Activated CD4-positive, alpha-beta T cell treated with anti-CD3 and anti-CD28 coated beads, Interleukin-2, amount 50 U/mL, for 4 hours (primary cell): ENCODE data around the gene KCNMA1.

Source experiments
- DNase-seq, 2 experiments: peaks; one replicate each; pipeline ENCODE4 v3.0.0-alpha.2; 2020

KCNMA1 gene

DNA sequence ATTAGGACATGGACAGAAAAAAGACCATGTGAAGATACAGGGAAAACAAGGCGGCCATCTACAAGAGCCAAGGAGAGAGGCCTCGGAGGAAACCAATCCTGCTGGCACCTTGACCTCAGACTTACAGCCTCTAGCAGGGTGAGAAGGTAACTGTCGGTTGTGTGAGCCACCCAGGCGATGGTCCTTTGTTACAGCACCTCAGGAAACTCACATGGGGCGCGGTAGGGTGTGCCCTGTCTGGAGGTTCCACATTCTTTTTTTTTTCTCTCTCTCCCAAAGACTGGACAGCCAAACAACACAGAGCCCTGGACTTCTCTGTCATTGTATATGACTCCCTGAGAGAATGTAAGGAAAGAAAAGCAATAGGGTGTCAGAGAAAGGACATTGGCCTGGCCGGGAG is 163.2 kb downstream of the KCNMA1 start:
- DNase-seq = no peak

GRCh38 chr10:77472146-77472545 is 165.5 kb downstream of the KCNMA1 start:
- no peak for DNase-seq

DNA sequence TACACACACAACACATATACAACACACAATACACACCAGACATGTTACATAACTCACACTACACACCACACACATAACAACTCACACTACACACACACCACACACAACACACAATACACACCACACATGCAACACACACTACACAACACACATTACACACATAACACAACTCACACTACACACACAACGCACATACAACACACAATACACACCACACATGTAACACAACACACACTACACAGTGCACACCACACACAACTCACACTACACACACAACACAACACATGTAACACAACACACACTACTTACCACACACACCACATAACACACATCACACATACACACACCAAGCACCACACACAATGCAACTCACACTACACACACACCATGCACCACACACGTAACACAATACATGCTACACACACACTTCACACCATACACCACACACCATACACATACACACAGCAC is 166.5 kb downstream of the KCNMA1 start:
- no peak for DNase-seq

DNA sequence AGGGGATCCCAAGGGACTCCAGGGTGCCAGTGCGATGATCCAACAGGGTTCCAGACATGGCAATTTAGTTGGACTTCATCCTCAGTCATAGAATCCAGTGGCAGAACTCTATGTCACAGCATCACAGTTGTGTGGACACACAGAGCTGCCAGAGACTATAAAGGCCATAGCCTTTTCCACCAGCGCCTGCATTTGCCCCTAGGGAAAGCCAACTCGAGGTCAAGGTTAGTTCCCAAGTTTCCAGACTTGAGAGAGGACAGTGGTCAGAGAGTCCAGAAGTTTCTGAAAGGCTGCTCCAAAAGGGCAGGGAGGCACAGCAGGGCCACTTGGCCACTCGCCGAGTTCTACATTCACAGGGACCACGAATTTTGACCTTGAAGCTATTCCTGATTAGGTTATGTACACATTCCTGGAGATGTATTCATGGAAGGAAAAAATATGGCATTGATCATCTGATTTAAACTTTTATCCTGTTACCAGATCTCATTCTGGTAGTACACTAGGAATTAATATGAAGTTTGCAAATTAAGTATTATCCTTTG is 170.1 kb downstream of the KCNMA1 start:
- no peak for DNase-seq

GRCh38 chr10:77463967-77464745 is 173.5 kb downstream of the KCNMA1 start:
- no peak for DNase-seq

DNA sequence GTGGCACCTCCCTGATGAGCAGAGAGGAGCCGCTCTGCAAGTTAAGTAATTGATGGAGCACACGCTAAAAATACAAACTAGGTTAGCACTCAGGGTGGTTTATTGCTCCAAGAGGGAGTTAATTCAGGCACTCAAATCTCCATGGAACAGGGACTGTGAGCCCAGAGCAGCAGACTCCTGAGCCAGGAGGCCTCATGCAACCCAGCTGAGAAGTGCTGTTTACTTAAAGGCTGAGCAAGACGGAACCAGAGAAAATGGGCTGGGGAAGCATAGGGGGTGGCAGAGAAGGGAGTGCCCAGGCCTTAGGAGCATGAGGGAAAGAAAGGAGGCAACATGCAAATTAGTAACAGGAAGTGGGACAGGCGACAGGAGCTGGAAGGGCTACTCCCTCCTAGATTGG is 174.1 kb downstream of the KCNMA1 start:
- DNase-seq = no peak

GRCh38 chr10:77461636-77462296 is 175.8 kb downstream of the KCNMA1 start:
- no peak for DNase-seq

- no peak for DNase-seq
Measured at GRCh38 chr10:77459905-77460304, 177.7 kb downstream of the KCNMA1 start.

GRCh38 chr10:77458986-77459590 is 178.5 kb downstream of the KCNMA1 start:
- DNase-seq = no peak

- no peak for DNase-seq
Measured at GRCh38 chr10:77457721-77458120, 179.9 kb downstream of the KCNMA1 start.

DNA sequence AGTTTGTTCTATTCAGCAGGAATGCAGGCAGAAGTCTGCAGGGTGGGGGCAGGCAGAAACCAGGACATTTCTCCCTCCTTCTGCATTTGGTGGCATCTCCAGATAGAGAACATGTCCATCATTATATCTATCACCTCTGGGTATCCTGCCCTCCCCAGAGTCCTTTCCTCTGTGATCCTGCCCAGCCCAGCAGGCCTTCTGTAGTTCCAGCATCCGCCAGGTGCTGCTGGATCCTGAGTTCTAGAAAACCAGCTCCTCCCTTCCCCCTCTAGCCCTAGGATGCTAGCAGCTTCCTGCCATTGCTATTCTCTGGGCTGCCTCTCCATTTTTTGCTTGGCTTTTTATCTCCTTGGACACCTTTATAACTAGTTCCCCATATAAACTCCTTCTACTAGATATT is 180.3 kb downstream of the KCNMA1 start:
- no peak for DNase-seq

DNA sequence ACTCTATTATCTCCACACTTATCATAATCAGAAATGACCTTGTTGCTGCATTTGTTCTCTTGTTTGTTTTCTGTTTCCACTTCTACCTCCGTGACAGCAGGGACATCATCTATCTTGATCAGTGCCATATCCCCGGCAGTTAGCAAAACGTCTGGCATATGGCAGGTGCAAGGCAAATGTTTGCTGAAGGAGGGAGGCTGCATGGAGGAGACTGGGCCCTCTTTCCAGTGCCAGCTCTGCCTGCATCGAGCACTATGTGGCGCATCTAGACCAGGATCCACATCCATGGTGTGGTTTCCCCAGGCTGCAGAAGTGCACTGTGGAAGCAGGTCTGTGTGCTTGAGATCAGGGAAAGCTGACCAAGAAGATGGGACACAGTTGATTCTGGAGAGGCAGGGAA is 181.2 kb downstream of the KCNMA1 start:
- no peak for DNase-seq

- DNase-seq = no peak
Measured at GRCh38 chr10:77455561-77455960, 182.0 kb downstream of the KCNMA1 start.

DNA sequence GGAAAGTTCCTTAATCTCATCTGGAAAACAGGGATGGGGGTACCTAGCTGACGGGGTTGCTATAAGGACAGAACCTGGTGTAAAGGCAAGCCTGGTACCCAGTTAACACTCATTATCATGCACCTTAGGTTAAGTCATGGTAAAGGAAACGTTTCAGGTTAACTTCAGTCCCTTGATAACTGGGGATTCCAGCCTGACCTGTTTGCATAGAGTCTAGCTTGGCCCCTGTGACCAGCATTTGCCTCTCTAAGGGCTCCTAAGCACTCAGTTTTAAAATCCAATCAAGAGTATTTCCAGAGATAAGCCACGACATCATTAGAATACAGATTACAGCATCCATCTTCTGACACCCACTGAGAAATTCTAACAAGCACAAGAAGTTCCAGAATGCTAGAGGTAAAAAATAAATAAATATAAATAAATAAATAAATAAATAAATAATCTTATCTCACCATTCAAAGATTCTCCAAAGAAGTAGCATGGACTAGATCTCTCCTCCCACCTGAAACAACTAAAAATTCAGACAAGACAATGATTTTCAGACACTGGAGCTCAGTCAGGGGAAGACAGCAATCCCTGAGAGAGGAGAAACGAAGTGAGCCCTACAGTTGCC is 184.6 kb downstream of the KCNMA1 start:
- no peak for DNase-seq

- DNase-seq = no peak
Measured at GRCh38 chr10:77451886-77452285, 185.7 kb downstream of the KCNMA1 start.

DNA sequence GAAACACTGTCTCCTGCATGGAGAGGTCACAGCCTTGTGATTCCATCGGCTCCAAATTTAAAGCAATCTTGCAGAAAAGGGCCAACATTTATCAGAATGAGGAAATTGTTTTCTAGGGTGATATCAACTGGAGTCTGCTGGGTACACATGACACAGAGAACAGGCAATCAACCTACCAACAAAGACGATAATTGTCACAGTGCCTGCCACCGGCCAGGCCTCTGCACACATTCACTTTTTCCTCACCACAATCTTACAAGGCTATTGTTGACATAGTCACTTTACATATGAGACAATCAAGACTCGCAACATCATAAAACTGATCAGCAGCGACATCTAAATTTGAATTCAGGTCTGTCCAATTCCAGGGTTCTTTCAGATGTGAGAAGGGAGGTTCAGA is 189.4 kb downstream of the KCNMA1 start:
- no peak for DNase-seq

DNA sequence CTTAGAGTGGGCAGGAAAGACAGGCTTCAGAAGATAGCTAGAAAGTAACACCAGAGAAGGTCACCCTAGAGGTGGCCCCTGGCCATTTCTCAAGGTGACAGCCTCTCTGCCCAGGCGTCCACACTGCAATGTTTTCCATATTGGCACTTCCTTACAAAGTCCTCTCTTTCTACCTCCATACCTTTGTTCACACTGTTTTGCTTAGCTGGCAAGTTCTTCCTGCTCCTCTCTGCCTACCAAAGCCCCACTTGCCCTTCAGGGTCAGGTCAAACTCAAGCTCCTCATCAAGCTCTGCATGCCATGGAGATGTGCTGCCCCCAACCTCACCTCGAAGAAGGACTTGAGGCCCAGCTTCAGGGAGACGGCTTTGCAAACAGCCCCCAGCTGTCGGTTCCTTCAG is 190.9 kb downstream of the KCNMA1 start:
- no peak for DNase-seq

DNA sequence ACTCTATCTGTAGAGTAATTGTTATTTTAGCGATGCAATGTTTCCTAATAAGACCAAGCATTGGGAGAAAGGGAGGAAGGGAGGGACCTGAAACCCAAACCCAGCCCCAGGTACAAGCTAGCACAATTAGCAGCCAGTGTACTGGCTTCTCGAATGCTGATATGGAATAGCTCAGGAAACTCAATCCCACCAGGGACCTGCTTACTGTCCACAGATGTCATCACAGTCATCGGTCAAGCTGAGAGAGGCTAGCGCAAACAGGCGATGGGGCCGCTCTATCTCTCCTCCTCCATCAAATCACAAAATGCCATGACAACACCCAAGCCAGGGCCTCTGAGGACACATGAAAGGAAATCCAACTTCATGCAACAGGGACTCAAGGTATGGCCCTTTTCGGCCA is 192.1 kb downstream of the KCNMA1 start:
- no peak for DNase-seq

DNA sequence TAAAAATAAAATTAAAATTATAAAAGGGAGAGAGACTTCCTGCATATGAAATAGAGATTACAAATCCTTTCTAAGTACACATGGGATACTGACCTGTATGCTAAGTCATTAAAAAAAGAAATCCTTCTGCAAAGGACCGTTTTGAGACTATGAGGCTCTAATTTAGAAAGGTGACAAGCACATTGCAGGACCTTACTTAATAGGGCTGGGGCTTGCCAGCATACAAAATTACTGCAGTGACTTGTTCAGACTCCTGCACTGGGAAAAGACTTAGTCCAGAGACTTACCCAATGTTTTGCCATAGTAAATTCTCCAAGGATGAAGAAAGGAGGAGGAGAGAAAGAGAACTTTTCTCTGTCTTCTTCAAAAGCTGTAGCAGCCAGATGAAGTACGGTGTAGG is 193.6 kb downstream of the KCNMA1 start:
- no peak for DNase-seq

GRCh38 chr10:77442699-77443189 is 194.9 kb downstream of the KCNMA1 start:
- no peak for DNase-seq

DNA sequence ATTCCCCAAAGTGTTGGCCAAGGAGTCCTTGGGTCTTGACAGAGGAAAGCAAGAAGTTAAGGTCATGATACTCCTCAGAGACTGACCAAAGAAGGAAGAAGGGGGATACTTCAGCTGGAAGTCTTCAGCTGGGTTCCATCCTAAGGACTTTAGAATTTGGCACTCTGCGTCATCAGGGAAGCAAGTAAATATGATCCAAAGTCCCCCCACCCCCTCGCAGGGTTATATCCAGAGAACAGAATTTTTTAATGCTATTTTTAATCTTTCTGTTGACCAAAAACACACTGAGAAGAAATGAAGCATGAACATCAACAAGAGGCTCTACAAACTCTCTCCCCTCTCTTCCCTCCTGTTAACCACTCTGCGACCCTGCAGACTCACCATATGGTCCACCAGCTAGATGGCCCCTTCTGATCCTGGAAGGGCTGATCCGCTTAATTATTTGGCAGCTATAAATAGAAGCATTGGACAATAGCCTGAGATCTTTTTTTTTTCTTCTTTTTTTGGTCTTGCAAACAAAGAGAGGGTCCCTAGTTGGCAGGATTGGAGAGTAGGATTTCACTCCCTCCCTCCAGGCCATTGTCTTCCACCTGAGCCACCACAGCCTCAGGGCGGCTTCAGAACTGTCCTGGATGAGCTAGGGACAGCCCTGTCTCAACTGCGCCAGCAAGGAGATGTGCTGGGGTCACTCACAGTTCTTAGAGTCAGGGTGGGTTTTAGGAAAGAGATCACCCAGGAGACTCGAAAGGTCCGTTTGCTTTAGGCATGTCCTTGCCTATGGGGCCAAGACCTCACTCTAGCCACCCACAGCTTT is 196.0 kb downstream of the KCNMA1 start:
- DNase-seq = no peak

DNA sequence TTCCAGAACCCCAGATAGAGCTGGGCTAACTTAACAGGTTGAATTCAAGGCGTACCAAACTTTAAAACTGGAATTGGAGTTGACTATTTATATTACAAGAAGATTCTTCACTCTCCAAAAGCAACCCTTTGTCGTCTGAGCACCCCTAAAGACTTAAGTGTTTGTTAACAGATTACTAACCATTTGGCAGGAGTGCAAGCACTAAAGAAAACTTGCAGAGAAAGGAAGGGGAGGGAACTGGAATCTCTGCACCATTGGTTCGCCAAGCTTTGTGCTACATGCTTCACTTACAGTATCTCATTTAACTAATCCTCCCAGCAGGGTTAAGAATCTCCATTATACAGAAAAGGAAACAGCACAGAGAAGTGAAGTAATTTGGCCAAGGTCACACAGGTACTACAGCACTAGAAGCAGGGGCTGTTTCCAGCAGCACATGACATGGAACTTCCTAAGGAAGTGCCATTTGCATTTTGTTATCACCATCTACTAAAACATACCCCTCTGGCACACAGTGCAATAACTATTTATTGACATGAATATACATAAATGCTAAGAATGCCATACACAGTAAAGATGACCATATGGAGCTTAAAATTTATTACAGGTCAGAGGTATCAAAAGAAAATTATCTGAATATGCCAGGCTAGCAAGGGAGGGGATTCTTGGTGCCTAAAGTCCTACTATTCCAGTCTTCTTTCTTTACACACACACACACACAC is 201.2 kb downstream of the KCNMA1 start:
- no peak for DNase-seq
